Astrocyte (in vitro differentiated cells and primary cell): ENCODE results near the gene CDK5RAP1. TPM values are rescaled to one million over a fixed set of nuclear protein-coding genes. Genes with fewer than 3 reads are reported as not detected.
A peak's percentile ranks its signal among the peaks of the same experiment; 100 is the strongest.
"Not testable (repeated sequence)": the region's sequence is repeated elsewhere in the genome, so short reads cannot be mapped to it uniquely, and the experiment has no call there.

Experiments used
- DNase-seq: peaks from one replicate; pipeline ENCODE4 v3.0.0-alpha.2; 2010; ENCODE audit warnings: low read depth
- FAIRE-seq: peaks from 2 replicates; lab custom pipeline; 2011; peaks lifted over from hg19 to GRCh38; lab: Jason Lieb, UNC
- H2AFZ ChIP-seq: 2 replicates; pipeline ENCODE4 v1.6.0; 2012; ENCODE audit warnings: low read depth, low read length, inconsistent platforms
- H3K27ac ChIP-seq: 2 replicates; pipeline ENCODE4 v1.5.1; 2011; ENCODE audit warnings: low read depth, low read length, inconsistent platforms
- H3K27me3 ChIP-seq: 2 replicates; pipeline ENCODE4 v1.6.0; 2011; ENCODE audit warnings: low read length, inconsistent platforms; ENCODE audit not compliant: insufficient read depth
- H3K36me3 ChIP-seq: 2 replicates; pipeline ENCODE4 v1.5.1; 2011; ENCODE audit warnings: low read length, inconsistent platforms; ENCODE audit not compliant: insufficient read depth
- H3K4me1 ChIP-seq: 2 replicates; pipeline ENCODE4 v1.5.1; 2011; ENCODE audit warnings: low read length, inconsistent platforms; ENCODE audit not compliant: insufficient read depth
- H3K4me2 ChIP-seq: 2 replicates; pipeline ENCODE4 v1.6.0; 2012; ENCODE audit warnings: low read length, inconsistent platforms
- H3K4me3 ChIP-seq: 2 replicates; pipeline ENCODE4 v1.5.1; 2011; ENCODE audit warnings: low read depth, mild to moderate bottlenecking, low read length, inconsistent platforms; ENCODE audit not compliant: insufficient read depth
- H3K79me2 ChIP-seq: 2 replicates; pipeline ENCODE4 v1.6.0; 2012; ENCODE audit warnings: mild to moderate bottlenecking, low read length, inconsistent platforms; ENCODE audit not compliant: insufficient read depth
- H3K9ac ChIP-seq: 2 replicates; pipeline ENCODE4 v1.6.0; 2012; ENCODE audit warnings: mild to moderate bottlenecking, low read length, inconsistent platforms
- H3K9me3 ChIP-seq: 2 replicates; pipeline ENCODE4 v1.5.1; 2012; ENCODE audit warnings: low read depth, mild to moderate bottlenecking, low read length, inconsistent platforms; ENCODE audit not compliant: insufficient read depth
- H4K20me1 ChIP-seq: 2 replicates; pipeline ENCODE4 v1.6.0; 2012; ENCODE audit warnings: low read length, inconsistent platforms; ENCODE audit not compliant: insufficient read depth
- H3K27ac Mint-ChIP-seq: one replicate; pipeline ENCODE4 v1.8.0; 2021; ENCODE audit warnings: mild to moderate bottlenecking, mixed read lengths; ENCODE audit not compliant: unreplicated experiment
- H3K27me3 Mint-ChIP-seq: one replicate; pipeline ENCODE4 v1.8.0; 2021; ENCODE audit warnings: low read depth, mixed read lengths; ENCODE audit not compliant: unreplicated experiment
- H3K36me3 Mint-ChIP-seq: one replicate; pipeline ENCODE4 v1.8.0; 2021; ENCODE audit warnings: low read depth, mixed read lengths; ENCODE audit not compliant: unreplicated experiment
- H3K4me1 Mint-ChIP-seq: one replicate; pipeline ENCODE4 v1.8.0; 2021; ENCODE audit warnings: low read depth, mixed read lengths; ENCODE audit not compliant: unreplicated experiment
- H3K4me3 Mint-ChIP-seq: one replicate; pipeline ENCODE4 v1.8.0; 2021; ENCODE audit warnings: mild to moderate bottlenecking, moderate library complexity, mixed read lengths; ENCODE audit not compliant: unreplicated experiment
- H3K9me3 Mint-ChIP-seq: one replicate; pipeline ENCODE4 v1.8.0; 2021; ENCODE audit warnings: mild to moderate bottlenecking, mixed read lengths; ENCODE audit not compliant: unreplicated experiment
- CTCF ChIP-seq: IDR thresholded peaks from 2 replicates; pipeline ENCODE4 v1.5.1; 2011; ENCODE audit warnings: low read depth, mild to moderate bottlenecking, inconsistent platforms, low read length, moderate library complexity; ENCODE audit not compliant: insufficient read depth
- EZH2 ChIP-seq: IDR thresholded peaks from 2 replicates; pipeline ENCODE4 v1.6.1; 2012; ENCODE audit warnings: mild to moderate bottlenecking, low read length, inconsistent platforms; ENCODE audit not compliant: insufficient read depth
- total RNA-seq: library from RNA; stranded (reverse); gene quantifications from 2 replicates; pipeline ENCODE4 v1.2.1, GENCODE V29; 2021

Gene CDK5RAP1
- total RNA-seq, 1 donor from 2014 or later = 29.2 TPM

DNA sequence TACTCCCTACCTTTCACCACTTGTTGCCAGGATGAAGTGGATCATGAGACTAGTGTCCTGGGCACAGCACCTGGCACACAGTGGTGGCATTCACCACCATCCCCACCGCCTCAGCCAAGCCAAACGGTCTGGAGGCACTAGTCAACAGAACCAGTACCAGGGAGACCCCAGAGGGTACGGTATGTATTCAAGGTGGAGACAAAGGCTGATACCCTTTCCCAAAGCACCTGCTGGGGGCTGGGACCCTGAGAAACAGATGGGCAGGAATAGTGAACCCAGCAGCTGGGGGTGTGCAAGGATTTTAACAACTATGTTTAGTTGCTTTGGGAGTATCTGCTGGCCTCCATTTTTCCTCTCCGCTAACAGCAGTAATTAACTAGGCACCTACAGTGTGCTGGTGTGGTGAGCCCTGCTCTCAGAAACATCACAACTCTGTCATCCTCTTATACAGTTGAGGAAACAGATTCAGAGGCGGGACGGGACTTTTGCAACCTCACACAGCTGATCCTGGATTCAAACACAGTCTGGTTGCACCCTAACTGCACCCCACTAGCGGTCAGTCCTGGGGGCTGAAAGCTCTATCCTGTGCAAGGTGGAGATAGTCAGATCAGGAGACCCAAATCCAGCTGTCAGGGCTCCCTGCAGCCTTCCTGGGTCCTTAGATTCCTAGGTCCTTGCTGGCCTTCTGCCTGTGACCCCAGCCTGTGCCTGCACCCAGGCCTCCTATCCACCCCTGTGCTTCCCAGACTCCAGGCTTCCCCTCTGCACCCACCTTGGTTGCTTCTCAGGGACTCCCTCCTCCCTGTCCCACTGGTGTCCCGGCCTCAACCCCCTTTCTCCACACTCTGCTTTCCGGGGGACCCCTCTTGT lies 41.1 kb upstream of the CDK5RAP1 start:
- H3K4me1 Mint-ChIP-seq = peaks cover 4% of the 10 kb centered on the region
- no peaks in the 10 kb centered on the region for H3K9me3 Mint-ChIP-seq
- Histone ChIP-seq H2AFZ (no peak overlapping the region), H3K27ac (no peak overlapping the region), H3K9ac (peak overlapping the region; percentile 67), H3K4me3 (peak overlapping the region; percentile 58), H3K27me3 (no peaks in the 10 kb centered on the region), H4K20me1 (no peaks in the 10 kb centered on the region), H3K9me3 (no peaks in the 10 kb centered on the region), H3K79me2 (no peaks in the 10 kb centered on the region), H3K4me2 (peak overlapping the region; percentile 91), H3K36me3 (no peaks in the 10 kb centered on the region), H3K4me1 (peaks cover 9% of the 10 kb centered on the region)
- FAIRE-seq (no peak), DNase-seq (no peak)
- no peak overlapping the region for H3K27ac Mint-ChIP-seq
- TF ChIP-seq EZH2 (no peak), CTCF (no peak)
- H3K36me3 Mint-ChIP-seq = no peaks in the 10 kb centered on the region
- H3K4me3 Mint-ChIP-seq = peak overlapping the region; percentile 80
- peaks cover 9% of the 10 kb centered on the region for H3K27me3 Mint-ChIP-seq

- H3K4me1 ChIP-seq = peaks cover 9% of the 10 kb centered on the region
- H3K9ac ChIP-seq = no peak overlapping the region
- H3K27me3 ChIP-seq = no peaks in the 10 kb centered on the region
- no peaks in the 10 kb centered on the region for H3K36me3 ChIP-seq
- no peak overlapping the region for H3K27ac ChIP-seq
- DNase-seq = no peak
- no peak overlapping the region for H3K27ac Mint-ChIP-seq
- no peak overlapping the region for H2AFZ ChIP-seq
- H3K9me3 Mint-ChIP-seq = no peaks in the 10 kb centered on the region
- H3K4me2 ChIP-seq = no peak overlapping the region
- H3K4me3 Mint-ChIP-seq = peak overlapping the region; percentile 64
- H3K4me3 ChIP-seq = no peak overlapping the region
- no peaks in the 10 kb centered on the region for H3K9me3 ChIP-seq
- H4K20me1 ChIP-seq = no peaks in the 10 kb centered on the region
- peaks cover 9% of the 10 kb centered on the region for H3K27me3 Mint-ChIP-seq
- no peaks in the 10 kb centered on the region for H3K79me2 ChIP-seq
- FAIRE-seq = no peak
- peaks cover 4% of the 10 kb centered on the region for H3K4me1 Mint-ChIP-seq
- no peak for TF ChIP-seq EZH2
- no peak for TF ChIP-seq CTCF
- H3K36me3 Mint-ChIP-seq = no peaks in the 10 kb centered on the region
Observed at GRCh38 chr20:33441142-33441955, 40.0 kb upstream of the CDK5RAP1 start.

GRCh38 chr20:33440562-33440961 lies 39.2 kb upstream of the CDK5RAP1 start:
- H3K9me3 ChIP-seq, H4K20me1 ChIP-seq, H3K27ac ChIP-seq, H3K36me3 ChIP-seq, H3K27me3 ChIP-seq, H3K4me1 Mint-ChIP-seq, H3K4me2 ChIP-seq, H3K4me3 ChIP-seq, H3K4me3 Mint-ChIP-seq, H3K27ac Mint-ChIP-seq, H3K36me3 Mint-ChIP-seq, H3K9me3 Mint-ChIP-seq, DNase-seq, H2AFZ ChIP-seq, H3K4me1 ChIP-seq, H3K27me3 Mint-ChIP-seq, H3K79me2 ChIP-seq, H3K9ac ChIP-seq, FAIRE-seq: not testable (repeated sequence)
